HepG2 (cell line): Measurements from ENCODE around the gene SIGLEC8. TPM values are rescaled to one million over a fixed set of nuclear protein-coding genes. Genes with fewer than 3 reads are reported as not detected.
A peak's percentile ranks its signal among the peaks of the same experiment; 100 is the strongest.

Experiments
- ATAC-seq: fragments of 200-7000 bp; cut with Tn5 transposase; 3 replicates; pipeline ENCODE4 v1.9.1; 2020; ENCODE audit warnings: mild to moderate bottlenecking, moderate library complexity
- BruUV-seq: library from RNA; stranded (reverse); fragments of 400-500 nt; replicated peaks from 2 replicates; lab custom pipeline; 2021; lab: Mats Ljungman, UMichigan
- CTCF ChIA-PET: fragments of 300-600 bp; formaldehyde crosslinking; extraction: SDS; loops from one replicate; lab custom pipeline; 2021; ENCODE audit warnings: low total read pairs, inconsistent platforms, low intra/inter-chr PET ratio; lab: Yijun Ruan, JAX
- POLR2A ChIA-PET: fragments of 350-600 bp; sonication (Branson Sonifier 250); formaldehyde crosslinking; loops from one replicate; lab custom pipeline; 2020; ENCODE audit warnings: antibody characterized with exemption, inconsistent platforms; lab: Yijun Ruan, JAX
- DNase-seq: peaks from one replicate; pipeline ENCODE4 v3.0.0-alpha.2; 2015; ENCODE audit warnings: low spot score
- FAIRE-seq: peaks from 3 replicates; lab custom pipeline; 2011; peaks lifted over from hg19 to GRCh38; lab: Jason Lieb, UNC
- H2AFZ ChIP-seq: one replicate; pipeline ENCODE4 v1.6.1; 2011; ENCODE audit warnings: low read length, inconsistent platforms
- H3K27ac ChIP-seq: fragments of 300-600 bp; 3 replicates; pipeline ENCODE4 v1.8.0; 2011; ENCODE audit warnings: mixed run types, mild to moderate bottlenecking, mixed read lengths, low read length, inconsistent platforms; ENCODE audit not compliant: insufficient read depth; ENCODE audit errors: extremely low read length
- H3K27me3 ChIP-seq, 2 experiments: fragments of 200-600 bp in 1 of 2; 2 replicates in 1 of 2; 3 replicates in 1 of 2; pipeline versions ENCODE4 v1.6.0 to v1.8.0; 2011; ENCODE audit warnings: low read length in 2 of 2, mild to moderate bottlenecking in 2 of 2, moderate library complexity in 2 of 2, inconsistent platforms in 1 of 2; ENCODE audit not compliant: insufficient read depth in 2 of 2, control insufficient read depth in 1 of 2
- H3K36me3 ChIP-seq, 2 experiments: fragments of 200-600 bp in 1 of 2; replicated peaks in 1 of 2; 2 replicates in 1 of 2; 3 replicates in 1 of 2; pipeline versions ENCODE4 v1.5.1 to v1.8.0; 2011; ENCODE audit warnings: low read length in 2 of 2, inconsistent platforms in 1 of 2; ENCODE audit not compliant: insufficient read depth in 2 of 2, control insufficient read depth in 1 of 2
- H3K4me1 ChIP-seq: 2 replicates; pipeline ENCODE4 v1.5.1; 2012; ENCODE audit warnings: low read length, inconsistent platforms; ENCODE audit not compliant: insufficient read depth
- H3K4me2 ChIP-seq: 2 replicates; pipeline ENCODE4 v1.6.0; 2011; ENCODE audit warnings: low read depth, low read length, inconsistent platforms
- H3K4me3 ChIP-seq, 3 experiments: fragments of 200-600 bp in 1 of 3; sonication (generic), shearing (Covaris generic) in 1 of 3; replicated peaks in 1 of 3; 2 replicates each; pipeline ENCODE4 v1.5.1; 2011 to 2016; ENCODE audit warnings: low read length in 3 of 3, inconsistent platforms in 2 of 3, low read depth in 2 of 3, mild to moderate bottlenecking in 2 of 3, control low read depth in 1 of 3, mixed read lengths in 1 of 3; ENCODE audit not compliant: insufficient read depth in 1 of 3
- H3K79me2 ChIP-seq: one replicate; pipeline ENCODE4 v1.6.1; 2011; ENCODE audit warnings: low read length, inconsistent platforms; ENCODE audit not compliant: insufficient read depth
- H3K9ac ChIP-seq: 2 replicates; pipeline ENCODE4 v1.6.0; 2011; ENCODE audit warnings: mild to moderate bottlenecking, low read depth, low read length, inconsistent platforms; ENCODE audit not compliant: insufficient read depth
- H3K9me3 ChIP-seq: 2 replicates; pipeline ENCODE4 v1.5.1; 2012; ENCODE audit warnings: mild to moderate bottlenecking, low read length
- H4K20me1 ChIP-seq: 2 replicates; pipeline ENCODE4 v1.6.0; 2011; ENCODE audit warnings: inconsistent platforms, mild to moderate bottlenecking, low read length, moderate library complexity; ENCODE audit not compliant: insufficient read depth
- ATF7 ChIP-seq, 2 experiments: fragments of 450-650 bp in 1 of 2; sonication (generic) in 1 of 2; formaldehyde crosslinking in 1 of 2; IDR thresholded peaks; 2 replicates each; pipeline versions ENCODE4 v1.4.0 to v1.6.1; 2016 to 2020; ENCODE audit warnings: antibody characterized with exemption in 1 of 2, mild to moderate bottlenecking in 1 of 2, missing genetic modification reagents in 1 of 2
- CHD2 ChIP-seq: IDR thresholded peaks from 2 replicates; pipeline ENCODE4 v1.6.1; 2011; ENCODE audit warnings: low read depth, low read length, improper control_type of control experiment
- CREB1 ChIP-seq, 2 experiments: fragments of 450-650 bp in 1 of 2; IDR thresholded peaks; 2 replicates each; pipeline ENCODE4 v1.6.1; 2016 to 2017; ENCODE audit warnings: control low read depth in 1 of 2, mild to moderate bottlenecking in 1 of 2, missing compliant biosample characterization in 1 of 2, missing genetic modification characterization in 1 of 2
- ETS1 ChIP-seq: sonication (generic); formaldehyde crosslinking; IDR thresholded peaks from 2 replicates; pipeline ENCODE4 v1.4.0; 2020; ENCODE audit warnings: missing genetic modification reagents
- MED1 ChIP-seq: sonication (generic); formaldehyde crosslinking; IDR thresholded peaks from 2 replicates; pipeline ENCODE4 v1.4.0; 2020; ENCODE audit warnings: missing genetic modification reagents
- NFE2 ChIP-seq: sonication (generic); formaldehyde crosslinking; IDR thresholded peaks from 2 replicates; pipeline ENCODE4 v1.4.0; 2020; ENCODE audit warnings: missing genetic modification reagents
- RAD51 ChIP-seq: fragments of 450-650 bp; IDR thresholded peaks from 2 replicates; pipeline ENCODE4 v1.6.1; 2016; ENCODE audit warnings: borderline replicate concordance
- SKI ChIP-seq: fragments of 450-650 bp; IDR thresholded peaks from one replicate; pipeline ENCODE4 v1.6.1; 2018; ENCODE audit warnings: mild to moderate bottlenecking; ENCODE audit not compliant: partially characterized antibody
- ZBTB4 ChIP-seq: sonication (generic); formaldehyde crosslinking; IDR thresholded peaks from 2 replicates; pipeline ENCODE4 v1.4.0; 2020; ENCODE audit warnings: missing genetic modification reagents, mild to moderate bottlenecking, borderline replicate concordance
- ZNF280D ChIP-seq: sonication (generic); formaldehyde crosslinking; IDR thresholded peaks from 2 replicates; pipeline ENCODE4 v1.5.1; 2020; ENCODE audit warnings: mild to moderate bottlenecking, missing genetic modification reagents
- ZNF296 ChIP-seq: sonication (generic); formaldehyde crosslinking; conservative IDR thresholded peaks from 2 replicates; pipeline ENCODE4 v1.5.0; 2020; ENCODE audit warnings: mild to moderate bottlenecking, missing genetic modification reagents
- ZNF768 ChIP-seq: sonication (generic); formaldehyde crosslinking; IDR thresholded peaks from 2 replicates; pipeline ENCODE4 v1.4.0; 2020; ENCODE audit warnings: missing genetic modification reagents
- ZNF770 ChIP-seq: sonication (generic); formaldehyde crosslinking; IDR thresholded peaks from 2 replicates; pipeline ENCODE4 v1.5.0; 2020; ENCODE audit warnings: mild to moderate bottlenecking, missing genetic modification reagents
- WGBS: methylation state at CpG from one replicate; pipeline ENCODE4 v1.1.6; 2017; ENCODE audit warnings: low lambda C conversion rate; 5-methylcytosine and 5-hydroxymethylcytosine counted together
- in situ Hi-C: cut with HindIII; loops from 2 replicates; pipeline ENCODE4 v1.10.0; 2017; ENCODE audit warnings: low pct_unique_long_range_greater_than_20kb; ENCODE audit not compliant: extremely low pct_ligation_motif_present
- intact Hi-C: fragments of 100-400 bp; cut with micrococcal nuclease; formaldehyde crosslinking; loops from one replicate; pipeline ENCODE4 v1.10.0; 2022; ENCODE audit not compliant: unreplicated experiment
- polyA plus RNA-seq, 8 experiments: library from polyadenylated mRNA; depleted of rRNA in 3 of 8; stranded (reverse) in 7 of 8; unstranded in 1 of 8; fragments of >200 nt; fragmentation: Illumina TruSeq in 4 of 8; extraction: Trizol in 4 of 8; gene quantifications; 2 replicates each; pipeline versions ENCODE4 v1.2.1 to v1.2.3, GENCODE V29; 2011 to 2016; ENCODE audit warnings: low read depth in 4 of 8, missing spikeins in 1 of 8, mixed read lengths in 1 of 8; ENCODE audit not compliant: insufficient read depth in 1 of 8
- total RNA-seq, 5 experiments: library from RNA; depleted of rRNA; stranded (reverse); fragments of >200 nt; fragmentation: Illumina TruSeq; extraction: Trizol; gene quantifications; 2 replicates each; pipeline ENCODE4 v1.2.3, GENCODE V29; 2016; ENCODE audit warnings: low read depth in 1 of 5

SIGLEC8 gene
- total and polyA plus RNA-seq, 2 of the 13 experiments (the other 11 are each of a cell fraction or from before 2014, with no cell fraction given): not detected

- H3K27me3 ChIP-seq: no peaks in the 10 kb centered on the region
- no peak for TF ChIP-seq ZNF770
- no peak for TF ChIP-seq SKI
- no peak for TF ChIP-seq RAD51
- TF ChIP-seq ATF7 (IDR thresholded peaks at IDR 0.05): peak; percentile 11; the same call in 1 of the 2 replicates
- TF ChIP-seq ATF7 (CRISPR knock-in tag; IDR thresholded peaks at IDR 0.05): no peak
- peak; percentile 95 for TF ChIP-seq CREB1 (IDR thresholded peaks at IDR 0.05)
- TF ChIP-seq CREB1 (CRISPR knock-in tag; IDR thresholded peaks at IDR 0.05): no peak
- TF ChIP-seq ZNF280D (CRISPR knock-in tag): no peak
- no peak for TF ChIP-seq ZNF768 (CRISPR knock-in tag)
- TF ChIP-seq MED1 (CRISPR knock-in tag): no peak
- TF ChIP-seq ZBTB4: no peak
- TF ChIP-seq ZNF296 (CRISPR knock-in tag): no peak
- no peak for TF ChIP-seq ETS1 (CRISPR knock-in tag)
- no peak for TF ChIP-seq CHD2
- TF ChIP-seq NFE2 (CRISPR knock-in tag): no peak
- in situ Hi-C loops: no loop called here
- no peaks in the 10 kb centered on the region for H3K79me2 ChIP-seq
- intact Hi-C loops: no loop called here
- no peak overlapping the region for H3K27ac ChIP-seq
- H4K20me1 ChIP-seq: no peaks in the 10 kb centered on the region
- H3K4me2 ChIP-seq: no peak overlapping the region
- FAIRE-seq (no peak), ATAC-seq (no peak), DNase-seq (no peak)
- ChIA-PET POLR2A (no interaction called here), CTCF (no interaction called here)
- H3K9me3 ChIP-seq: no peaks in the 10 kb centered on the region
- no peaks in the 10 kb centered on the region for H3K36me3 ChIP-seq
- H2AFZ ChIP-seq: no peak overlapping the region
- no TSS peak for BruUV-seq
- H3K4me1 ChIP-seq: no peaks in the 10 kb centered on the region
- WGBS: 4% methylated on average over 3 of the region's 5 CpGs
- H3K9ac ChIP-seq: no peak overlapping the region
- H3K4me3 ChIP-seq: no peak overlapping the region
Measured at GRCh38 chr19:51485960-51486660, 27.9 kb upstream of the SIGLEC8 start.
